ENCODE data around the gene PPM1M.

The PPM1M gene

DNA sequence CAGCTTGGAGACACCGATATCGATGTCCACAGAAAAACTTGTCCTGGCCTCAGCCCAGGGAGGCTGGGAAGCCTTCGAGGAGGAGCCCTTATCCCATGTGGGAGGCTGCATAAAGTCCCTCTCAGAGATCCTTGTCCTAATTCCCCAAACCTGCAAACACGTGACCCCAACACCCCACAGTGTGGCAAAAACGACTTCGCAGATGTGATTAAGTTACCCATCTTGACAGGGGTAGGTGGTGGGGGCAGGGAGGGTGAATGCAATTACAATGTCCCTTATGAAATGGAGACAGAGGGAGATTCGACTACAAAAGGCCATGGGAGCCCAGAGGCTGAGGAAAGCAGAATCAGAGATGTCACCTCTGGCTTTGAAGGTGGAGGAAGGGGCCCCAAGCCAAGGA is 17.8 kb upstream of the PPM1M start:
- H2BK5ac ChIP-seq (ENCODE audit: low read depth, low read length, poor library complexity), result no peak overlapping the region
- no peaks in the 10 kb centered on the region for H3K79me2 ChIP-seq (ENCODE audit: control insufficient read depth, insufficient read depth, low read length, poor library complexity)
- no peaks in the 10 kb centered on the region for H3K79me1 ChIP-seq (ENCODE audit: low read length)
- no peaks in the 10 kb centered on the region for H3K4me1 ChIP-seq (ENCODE audit: control insufficient read depth in 1 of 2, insufficient read depth in 2 of 2, low read length in 2 of 2)
- DNase-seq, result no peak
- no peak overlapping the region for H3K14ac ChIP-seq (ENCODE audit: low read length)
- H3K9me3 ChIP-seq (ENCODE audit: insufficient read depth, low read depth, low read length), result no peaks in the 10 kb centered on the region
- H3K27me3 ChIP-seq (ENCODE audit: insufficient read depth, low read length), result no peaks in the 10 kb centered on the region
- H2AFZ ChIP-seq (ENCODE audit: insufficient read depth, low read length, poor library complexity), result no peak overlapping the region
- H3K4me2 ChIP-seq (ENCODE audit: low read length), result no peak overlapping the region
- no peak overlapping the region for H3K4ac ChIP-seq (ENCODE audit: low read depth, low read length)
- no peak overlapping the region for H2BK12ac ChIP-seq (ENCODE audit: low read length)
- no peak overlapping the region for H3K9ac ChIP-seq (ENCODE audit: low read length)
- no CpG with 5 or more reads among the region's 7 CpGs for WGBS (ENCODE audit: extremely low coverage, insufficient coverage, insufficient read length)
- no peak overlapping the region for H4K12ac ChIP-seq (ENCODE audit: low read depth, low read length)
- no peak overlapping the region for H4K8ac ChIP-seq (ENCODE audit: low read depth, low read length)
- no peak overlapping the region for H3K23ac ChIP-seq (ENCODE audit: low read length)
- H3K4me3 ChIP-seq (ENCODE audit: low read depth, low read length), result no peak overlapping the region
- no peak overlapping the region for H2BK120ac ChIP-seq (ENCODE audit: insufficient read depth, low read length, poor library complexity)
- H3K36me3 ChIP-seq (ENCODE audit: control insufficient read depth in 1 of 2, insufficient read depth in 2 of 2, low read length in 2 of 2), result peaks cover 35 to 37% of the 10 kb centered on the region in 2 experiments
- no peak overlapping the region for H2AK5ac ChIP-seq (ENCODE audit: low read length)
- H4K91ac ChIP-seq (ENCODE audit: low read depth, low read length), result no peak overlapping the region
- H3K18ac ChIP-seq (ENCODE audit: low read length), result no peak overlapping the region
- H3K27ac ChIP-seq (ENCODE audit: low read depth, low read length), result no peak overlapping the region

DNA sequence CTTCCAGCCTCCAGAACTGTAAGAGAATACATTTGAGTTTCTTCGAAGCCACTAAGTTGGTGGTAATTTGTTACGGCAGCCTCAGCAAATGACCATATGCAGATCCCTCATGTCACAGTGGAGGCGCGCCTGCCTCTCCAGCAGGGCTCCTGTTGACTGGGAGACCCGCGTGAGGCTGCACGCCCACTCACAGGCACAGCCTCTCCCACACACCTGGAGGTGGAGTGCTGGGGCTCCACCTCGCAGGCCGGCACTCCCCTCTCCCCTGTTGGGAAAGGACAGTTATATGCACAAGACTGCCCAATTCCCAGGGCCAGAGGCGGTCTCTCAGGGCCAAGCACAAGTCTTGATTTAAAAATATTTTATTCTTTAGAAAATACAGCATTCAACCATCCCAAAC is 17.3 kb upstream of the PPM1M start:
- no peak overlapping the region for H3K9ac ChIP-seq (ENCODE audit: low read length)
- H3K79me1 ChIP-seq (ENCODE audit: low read length), result no peaks in the 10 kb centered on the region
- H3K4me1 ChIP-seq (ENCODE audit: control insufficient read depth in 1 of 2, insufficient read depth in 2 of 2, low read length in 2 of 2), result no peaks in the 10 kb centered on the region
- no peak overlapping the region for H4K91ac ChIP-seq (ENCODE audit: low read depth, low read length)
- DNase-seq, result no peak
- no peak overlapping the region for H3K27ac ChIP-seq (ENCODE audit: low read depth, low read length)
- H3K79me2 ChIP-seq (ENCODE audit: control insufficient read depth, insufficient read depth, low read length, poor library complexity), result no peaks in the 10 kb centered on the region
- H4K12ac ChIP-seq (ENCODE audit: low read depth, low read length), result no peak overlapping the region
- H3K9me3 ChIP-seq (ENCODE audit: insufficient read depth, low read depth, low read length), result no peaks in the 10 kb centered on the region
- no peak overlapping the region for H2BK120ac ChIP-seq (ENCODE audit: insufficient read depth, low read length, poor library complexity)
- H3K4me3 ChIP-seq (ENCODE audit: low read depth, low read length), result no peak overlapping the region
- no CpG with 5 or more reads among the region's 10 CpGs for WGBS (ENCODE audit: extremely low coverage, insufficient coverage, insufficient read length)
- H2AK5ac ChIP-seq (ENCODE audit: low read length), result no peak overlapping the region
- H3K4ac ChIP-seq (ENCODE audit: low read depth, low read length), result no peak overlapping the region
- H4K8ac ChIP-seq (ENCODE audit: low read depth, low read length), result no peak overlapping the region
- H3K27me3 ChIP-seq (ENCODE audit: insufficient read depth, low read length), result no peaks in the 10 kb centered on the region
- H2BK5ac ChIP-seq (ENCODE audit: low read depth, low read length, poor library complexity), result no peak overlapping the region
- H2AFZ ChIP-seq (ENCODE audit: insufficient read depth, low read length, poor library complexity), result no peak overlapping the region
- H3K4me2 ChIP-seq (ENCODE audit: low read length), result no peak overlapping the region
- H3K23ac ChIP-seq (ENCODE audit: low read length), result no peak overlapping the region
- no peak overlapping the region for H2BK12ac ChIP-seq (ENCODE audit: low read length)
- H3K14ac ChIP-seq (ENCODE audit: low read length), result no peak overlapping the region
- no peak overlapping the region for H3K18ac ChIP-seq (ENCODE audit: low read length)
- H3K36me3 ChIP-seq (ENCODE audit: control insufficient read depth in 1 of 2, insufficient read depth in 2 of 2, low read length in 2 of 2), result peaks cover 35 to 39% of the 10 kb centered on the region in 2 experiments

DNA sequence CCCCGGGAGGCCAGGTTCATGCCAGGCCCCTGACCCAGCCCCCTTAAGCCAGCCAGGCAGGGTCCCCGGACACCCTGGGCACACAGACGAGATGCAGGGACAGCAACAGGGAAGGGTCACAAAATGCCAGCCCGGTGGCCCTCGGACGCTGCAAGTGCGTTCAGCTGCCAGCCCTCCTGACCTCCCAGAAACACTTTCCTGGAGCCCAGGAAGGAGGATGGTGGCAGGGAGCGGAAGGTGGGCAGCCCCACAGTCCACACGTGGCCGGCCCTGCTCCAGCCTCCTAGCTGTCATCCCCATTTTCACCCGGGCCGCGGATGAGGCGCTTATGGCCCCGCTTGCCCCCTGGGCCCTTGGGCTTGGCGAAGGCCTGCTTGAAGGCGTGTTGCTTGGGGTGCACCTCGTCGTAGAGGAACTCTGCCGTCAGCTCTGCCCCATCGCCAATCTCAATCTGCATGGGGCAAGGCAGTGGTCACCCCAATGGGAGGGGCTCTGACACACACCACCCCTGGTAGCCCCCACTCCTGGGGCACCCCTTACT is 16.7 kb upstream of the PPM1M start:
- Histone ChIP-seq H3K9ac (ENCODE audit: low read length) (no peak overlapping the region), H2BK5ac (ENCODE audit: low read depth, low read length, poor library complexity) (no peak overlapping the region), H4K8ac (ENCODE audit: low read depth, low read length) (no peak overlapping the region), H3K18ac (ENCODE audit: low read length) (no peak overlapping the region), H3K4me3 (ENCODE audit: low read depth, low read length) (no peak overlapping the region), H3K23ac (ENCODE audit: low read length) (no peak overlapping the region), H4K91ac (ENCODE audit: low read depth, low read length) (no peak overlapping the region), H2BK120ac (ENCODE audit: insufficient read depth, low read length, poor library complexity) (no peak overlapping the region), H3K4me2 (ENCODE audit: low read length) (no peak overlapping the region), H3K27ac (ENCODE audit: low read depth, low read length) (no peak overlapping the region), H2AFZ (ENCODE audit: insufficient read depth, low read length, poor library complexity) (no peak overlapping the region), H2AK5ac (ENCODE audit: low read length) (no peak overlapping the region), H3K14ac (ENCODE audit: low read length) (no peak overlapping the region), H4K12ac (ENCODE audit: low read depth, low read length) (no peak overlapping the region), H3K79me1 (ENCODE audit: low read length) (no peaks in the 10 kb centered on the region), H3K9me3 (ENCODE audit: insufficient read depth, low read depth, low read length) (no peaks in the 10 kb centered on the region), H3K4ac (ENCODE audit: low read depth, low read length) (no peak overlapping the region), H2BK12ac (ENCODE audit: low read length) (no peak overlapping the region), H3K27me3 (ENCODE audit: insufficient read depth, low read length) (no peaks in the 10 kb centered on the region), H3K79me2 (ENCODE audit: control insufficient read depth, insufficient read depth, low read length, poor library complexity) (no peaks in the 10 kb centered on the region), H3K36me3 (ENCODE audit: control insufficient read depth in 1 of 2, insufficient read depth in 2 of 2, low read length in 2 of 2) (peaks cover 35 to 39% of the 10 kb centered on the region in 2 experiments), H3K4me1 (ENCODE audit: control insufficient read depth in 1 of 2, insufficient read depth in 2 of 2, low read length in 2 of 2) (no peaks in the 10 kb centered on the region)
- WGBS (ENCODE audit: extremely low coverage, insufficient coverage, insufficient read length), result no CpG with 5 or more reads among the region's 21 CpGs
- DNase-seq, result no peak

DNA sequence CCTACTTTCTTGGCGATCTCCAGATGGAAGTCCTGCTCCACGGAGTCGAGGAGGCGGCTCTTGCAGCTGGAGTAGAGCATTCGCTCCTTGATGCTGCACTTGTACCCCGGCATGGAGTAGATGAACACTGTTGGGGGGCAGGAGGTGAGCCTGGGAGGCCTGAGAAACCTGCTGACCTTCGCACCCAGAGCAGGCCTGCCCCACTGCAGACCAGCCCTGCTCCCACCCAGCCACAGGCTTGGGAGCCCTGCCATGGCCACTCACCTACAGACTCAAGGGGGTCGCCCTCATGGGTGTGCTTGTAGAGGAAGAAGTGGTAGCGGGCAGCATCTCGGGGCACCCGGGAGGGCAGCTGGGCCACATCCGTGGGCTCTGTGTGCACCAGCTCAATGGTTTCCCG is 15.9 kb upstream of the PPM1M start:
- Histone ChIP-seq H2BK5ac (ENCODE audit: low read depth, low read length, poor library complexity) (no peak overlapping the region), H3K23ac (ENCODE audit: low read length) (no peak overlapping the region), H2AFZ (ENCODE audit: insufficient read depth, low read length, poor library complexity) (no peak overlapping the region), H3K4me1 (ENCODE audit: control insufficient read depth in 1 of 2, insufficient read depth in 2 of 2, low read length in 2 of 2) (no peaks in the 10 kb centered on the region), H4K91ac (ENCODE audit: low read depth, low read length) (no peak overlapping the region), H3K79me2 (ENCODE audit: control insufficient read depth, insufficient read depth, low read length, poor library complexity) (no peaks in the 10 kb centered on the region), H3K79me1 (ENCODE audit: low read length) (no peaks in the 10 kb centered on the region), H3K9ac (ENCODE audit: low read length) (no peak overlapping the region), H4K8ac (ENCODE audit: low read depth, low read length) (no peak overlapping the region), H2AK5ac (ENCODE audit: low read length) (no peak overlapping the region), H2BK120ac (ENCODE audit: insufficient read depth, low read length, poor library complexity) (no peak overlapping the region), H3K9me3 (ENCODE audit: insufficient read depth, low read depth, low read length) (no peaks in the 10 kb centered on the region), H3K14ac (ENCODE audit: low read length) (no peak overlapping the region), H2BK12ac (ENCODE audit: low read length) (no peak overlapping the region), H3K27me3 (ENCODE audit: insufficient read depth, low read length) (no peaks in the 10 kb centered on the region), H3K27ac (ENCODE audit: low read depth, low read length) (no peak overlapping the region), H4K12ac (ENCODE audit: low read depth, low read length) (no peak overlapping the region), H3K4me2 (ENCODE audit: low read length) (no peak overlapping the region), H3K4ac (ENCODE audit: low read depth, low read length) (no peak overlapping the region), H3K18ac (ENCODE audit: low read length) (no peak overlapping the region), H3K4me3 (ENCODE audit: low read depth, low read length) (no peak overlapping the region), H3K36me3 (ENCODE audit: control insufficient read depth in 1 of 2, insufficient read depth in 2 of 2, low read length in 2 of 2) (peaks cover 43 to 47% of the 10 kb centered on the region in 2 experiments)
- DNase-seq, result no peak
- no CpG with 5 or more reads among the region's 13 CpGs for WGBS (ENCODE audit: extremely low coverage, insufficient coverage, insufficient read length)
